SK-N-SH treated with all-trans-retinoic acid at 6 μM for 48 hours (cell line): ENCODE data around the gene ZNF658.
"Not testable (repeated sequence)": the region's sequence is repeated elsewhere in the genome, so short reads cannot be mapped to it uniquely, and the experiment has no call there.

ENCODE experiments used
- ATAC-seq: fragments of 200-7000 bp; cut with Tn5 transposase; 3 replicates; pipeline ENCODE4 v1.9.1; 2020; ENCODE audit warnings: mild to moderate bottlenecking, moderate library complexity

Gene ZNF658

GRCh38 chr9:66900490-66901131 is at the start of gene ZNF658:
Gene ZNF658 (plus strand): TSS chr9:66900725. CDS start chr9:66903562, 2,837 bp downstream.
- ATAC-seq = peak; percentile 99

GRCh38 chr9:66861732-66862131 is 38.8 kb upstream of the ZNF658 start:
- not testable (repeated sequence) for ATAC-seq

- ATAC-seq = not testable (repeated sequence)
Observed at GRCh38 chr9:66868660-66869059, 31.9 kb upstream of the ZNF658 start.

- ATAC-seq = not testable (repeated sequence)
Observed at GRCh38 chr9:66880605-66881004, 19.9 kb upstream of the ZNF658 start.

GRCh38 chr9:66881847-66882246 is 18.7 kb upstream of the ZNF658 start:
- ATAC-seq = not testable (repeated sequence)

- ATAC-seq = not testable (repeated sequence)
Observed at GRCh38 chr9:66890334-66890733, 10.2 kb upstream of the ZNF658 start.

- peak; percentile 21 for ATAC-seq
Observed at GRCh38 chr9:66901141-66901540, 616 bp downstream of the ZNF658 start.

GRCh38 chr9:66909560-66909959 is 9.0 kb downstream of the ZNF658 start:
- ATAC-seq = not testable (repeated sequence)

- ATAC-seq = not testable (repeated sequence)
Observed at GRCh38 chr9:66920072-66920471, 19.5 kb downstream of the ZNF658 start.

GRCh38 chr9:66936194-66936870 is 35.8 kb downstream of the ZNF658 start:
- not testable (repeated sequence) for ATAC-seq

- ATAC-seq = not testable (repeated sequence)
Observed at GRCh38 chr9:66937662-66938061, 37.1 kb downstream of the ZNF658 start.

- ATAC-seq = not testable (repeated sequence)
Observed at GRCh38 chr9:66938322-66938721, 37.8 kb downstream of the ZNF658 start.

GRCh38 chr9:66939878-66940830 is 39.6 kb downstream of the ZNF658 start:
- ATAC-seq = not testable (repeated sequence)

GRCh38 chr9:66942400-66943155 is 42.1 kb downstream of the ZNF658 start:
- not testable (repeated sequence) for ATAC-seq

GRCh38 chr9:66952576-66952975 is 52.1 kb downstream of the ZNF658 start:
- ATAC-seq = not testable (repeated sequence)
